Activated CD8-positive, alpha-beta memory T cell treated with anti-CD3 and anti-CD28 coated beads, Interleukin-2, amount 50 U/mL, for 4 hours (primary cell): ENCODE data around the gene POLH.
A peak's percentile ranks its signal among the peaks of the same experiment; 100 is the strongest.
"Not testable (repeated sequence)": the region's sequence is repeated elsewhere in the genome, so short reads cannot be mapped to it uniquely, and the experiment has no call there.

Experiments
- DNase-seq: peaks from one replicate; pipeline ENCODE4 v3.0.0-alpha.2; 2020

The POLH gene

GRCh38 chr6:43575772-43576551 lies at the start of gene POLH, which contains the start of gene XPO5:
Gene POLH (plus strand): TSS chr6:43576185. CDS start chr6:43582320, 6,135 bp downstream.
Gene XPO5 (minus strand): TSS chr6:43576038. CDS start chr6:43575864, 174 bp downstream.
- peak; percentile 92 for DNase-seq

GRCh38 chr6:43532201-43532600 lies 43.8 kb upstream of the POLH start:
- DNase-seq, result no peak

- DNase-seq, result not testable (repeated sequence)
Measured at GRCh38 chr6:43538986-43539385, 37.0 kb upstream of the POLH start.

- DNase-seq, result not testable (repeated sequence)
Measured at GRCh38 chr6:43539409-43539808, 36.6 kb upstream of the POLH start.

- DNase-seq, result no peak
Measured at GRCh38 chr6:43540507-43540906, 35.5 kb upstream of the POLH start.

- no peak for DNase-seq
Measured at GRCh38 chr6:43541774-43542471, 34.1 kb upstream of the POLH start.

- no peak for DNase-seq
Measured at GRCh38 chr6:43544461-43544860, 31.5 kb upstream of the POLH start.

GRCh38 chr6:43547222-43547621 lies 28.8 kb upstream of the POLH start:
- DNase-seq, result no peak

- not testable (repeated sequence) for DNase-seq
Measured at GRCh38 chr6:43557620-43558019, 18.4 kb upstream of the POLH start.

- DNase-seq, result no peak
Measured at GRCh38 chr6:43559328-43559727, 16.7 kb upstream of the POLH start.

- no peak for DNase-seq
Measured at GRCh38 chr6:43570876-43571441, 5.0 kb upstream of the POLH start.

- DNase-seq, result no peak
Measured at GRCh38 chr6:43572015-43572414, 4.0 kb upstream of the POLH start.

- DNase-seq, result no peak
Measured at GRCh38 chr6:43575105-43575771, 747 bp upstream of the POLH start.

- DNase-seq, result no peak
Measured at GRCh38 chr6:43578748-43579147, 2.8 kb downstream of the POLH start.

GRCh38 chr6:43579171-43579570 lies 3.2 kb downstream of the POLH start:
- DNase-seq, result no peak

GRCh38 chr6:43582911-43583310 lies 6.9 kb downstream of the POLH start:
- no peak for DNase-seq

GRCh38 chr6:43584892-43585570 lies 9.0 kb downstream of the POLH start:
- no peak for DNase-seq

- no peak for DNase-seq
Measured at GRCh38 chr6:43588194-43588593, 12.2 kb downstream of the POLH start.

- DNase-seq, result not testable (repeated sequence)
Measured at GRCh38 chr6:43589564-43589963, 13.6 kb downstream of the POLH start.

- DNase-seq, result no peak
Measured at GRCh38 chr6:43593938-43594337, 18.0 kb downstream of the POLH start.

GRCh38 chr6:43600595-43600994 lies 24.6 kb downstream of the POLH start:
- no peak for DNase-seq

GRCh38 chr6:43604174-43604573 lies 28.2 kb downstream of the POLH start:
- DNase-seq, result no peak

GRCh38 chr6:43606019-43606418 lies 30.0 kb downstream of the POLH start:
- no peak for DNase-seq
